GM19324 (cell line): Measurements from ENCODE around the gene SF1.

Experiments used
- ATAC-seq: cut with Tn5 transposase; IDR thresholded peaks from one replicate; pipeline ENCODE4 v1.9.1; 2021; ENCODE audit warnings: mild to moderate bottlenecking, moderate library complexity; ENCODE audit not compliant: unreplicated experiment, low FRiP score

Gene SF1

GRCh38 chr11:64764040-64764611 is 14.2 kb downstream of the SF1 start:
- ATAC-seq, result no peak

GRCh38 chr11:64763526-64764039 is 14.8 kb downstream of the SF1 start:
- no peak for ATAC-seq

GRCh38 chr11:64762674-64763525 is 15.4 kb downstream of the SF1 start:
- ATAC-seq, result no peak

GRCh38 chr11:64762277-64762673 is 16.1 kb downstream of the SF1 start:
- ATAC-seq, result no peak

- ATAC-seq, result no peak
Measured at GRCh38 chr11:64760759-64761420, 17.5 kb downstream of the SF1 start.

GRCh38 chr11:64759722-64760719 is 18.3 kb downstream of the SF1 start, which contains the start of gene PYGM:
Gene PYGM (minus strand): TSS chr11:64759974. CDS start chr11:64759898, 76 bp downstream.
- ATAC-seq, result no peak

- ATAC-seq, result no peak
Measured at GRCh38 chr11:64759131-64759721, 19.1 kb downstream of the SF1 start.

- no peak for ATAC-seq
Measured at GRCh38 chr11:64758330-64759079, 19.8 kb downstream of the SF1 start.

DNA sequence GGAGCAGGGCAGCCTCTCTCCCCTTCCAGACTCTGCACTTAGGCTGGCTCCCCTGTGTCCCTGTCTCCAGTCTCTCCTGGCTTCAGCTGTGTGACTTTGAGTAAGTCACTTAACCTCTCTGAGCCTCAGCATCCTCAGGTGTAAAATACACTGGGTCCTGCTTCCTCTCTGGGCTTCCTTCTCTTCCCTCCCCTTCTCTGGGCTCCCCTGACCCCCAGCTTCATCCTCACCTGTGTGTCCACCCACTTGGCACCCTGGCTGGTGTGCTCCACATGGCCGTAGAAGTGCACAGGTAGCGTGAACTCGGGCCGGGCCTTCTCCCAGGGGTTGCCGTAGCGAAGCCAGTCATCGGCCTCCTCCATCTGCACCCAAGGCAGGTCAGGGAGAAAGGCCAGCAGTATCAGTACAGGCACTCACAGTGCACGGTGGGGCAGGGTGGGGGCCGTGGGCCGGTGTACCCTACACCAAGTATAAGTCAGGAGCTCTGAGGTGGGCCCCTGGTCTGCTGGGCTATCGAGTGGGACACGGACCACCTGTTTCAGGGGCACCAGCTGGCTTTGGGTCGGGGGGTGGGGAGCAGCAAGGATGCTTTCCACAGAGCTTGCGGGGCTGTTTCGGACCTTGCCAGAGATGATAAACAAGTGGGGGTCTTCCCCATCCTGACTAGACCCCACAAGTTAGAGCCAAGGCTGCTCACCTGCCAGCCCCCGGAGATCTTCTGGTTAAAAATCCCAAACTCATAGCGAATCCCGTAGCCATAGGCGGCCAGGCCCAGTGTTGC is 20.6 kb downstream of the SF1 start:
- ATAC-seq, result no peak

- no peak for ATAC-seq
Measured at GRCh38 chr11:64755681-64756361, 22.5 kb downstream of the SF1 start.

GRCh38 chr11:64754919-64755662 is 23.3 kb downstream of the SF1 start:
- ATAC-seq, result no peak

GRCh38 chr11:64754124-64754918 is 24.0 kb downstream of the SF1 start:
- no peak for ATAC-seq

DNA sequence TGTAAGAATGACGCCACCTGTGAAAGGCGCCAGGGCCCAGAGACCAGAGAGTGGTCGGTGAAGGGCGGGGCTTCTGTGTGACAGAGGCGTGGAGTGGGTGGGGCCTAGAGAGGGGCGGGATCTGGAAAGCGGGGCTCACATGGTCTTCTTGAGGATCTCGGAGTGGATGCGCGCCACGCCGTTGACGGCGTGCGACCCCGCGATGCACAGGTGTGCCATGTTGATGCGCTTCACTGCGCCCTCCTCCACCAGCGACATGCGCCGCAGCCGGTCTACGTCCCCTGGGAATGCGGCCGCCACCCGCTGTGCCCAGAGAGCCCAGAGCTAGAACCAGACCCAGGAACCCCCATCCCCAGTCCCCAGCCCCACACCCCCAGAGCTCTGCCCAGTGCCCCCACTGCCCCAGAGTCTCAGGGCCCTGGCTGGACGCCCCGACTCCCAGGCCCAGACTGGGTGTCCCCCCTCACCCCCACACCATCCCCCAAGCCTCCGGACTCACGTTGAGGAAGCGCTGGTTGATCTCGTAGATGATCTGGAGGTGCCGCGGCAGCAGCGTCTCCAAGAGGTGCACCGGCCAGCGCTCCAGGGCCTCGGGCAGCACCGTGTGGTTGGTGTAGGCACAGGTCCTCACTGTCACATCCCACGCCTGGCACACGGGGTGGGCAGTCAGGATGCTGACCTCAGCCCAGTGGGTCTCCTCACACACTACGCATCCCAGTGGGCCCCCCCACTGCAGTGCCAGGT is 24.8 kb downstream of the SF1 start:
- no peak for ATAC-seq

DNA sequence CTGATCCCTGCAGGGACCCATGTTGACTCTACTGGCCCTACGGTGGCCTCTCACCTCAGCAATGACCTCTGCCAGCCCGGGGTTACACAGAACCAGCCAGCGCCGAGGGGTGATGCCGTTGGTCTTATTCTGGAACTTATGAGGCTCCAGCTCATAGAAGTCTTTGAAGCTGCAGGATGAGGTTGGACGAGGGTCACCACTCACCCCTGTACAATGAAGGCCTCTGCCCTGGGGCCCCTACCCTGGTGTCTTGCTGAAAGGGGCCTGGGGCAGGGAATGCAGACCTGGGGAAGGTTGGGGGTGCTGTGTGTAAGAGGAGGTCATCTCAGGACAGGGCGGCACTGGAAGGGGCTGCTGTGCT is 25.3 kb downstream of the SF1 start:
- no peak for ATAC-seq

GRCh38 chr11:64752175-64752970 is 26.0 kb downstream of the SF1 start:
- ATAC-seq, result no peak
